Heart left ventricle (tissue), 16 donors: ENCODE data around the gene ACSL3. TPM values are rescaled to one million over a fixed set of nuclear protein-coding genes. Genes with fewer than 3 reads are reported as not detected.

Experiments used
- ATAC-seq, 4 donors: fragments of 200-7000 bp; cut with Tn5 transposase; one replicate each; pipeline ENCODE4 v1.9.1; 2020 to 2022; ENCODE audit warnings: moderate library complexity in 4 of 4, mild to moderate bottlenecking in 3 of 4, moderate number of reproducible peaks in 1 of 4
- DNase-seq, 5 donors: peaks; one replicate each; pipeline ENCODE4 v3.0.0-alpha.2; 2020
- H3K27ac ChIP-seq, 12 donors: fragments of 200-600 bp; sonication (generic) in 4 of 12; one replicate each; pipeline versions ENCODE4 v1.5.0 to v1.8.0; 2016 to 2022; ENCODE audit warnings: mild to moderate bottlenecking in 2 of 12
- H3K27me3 ChIP-seq, 9 donors: fragments of 200-600 bp; sonication (generic) in 2 of 9; one replicate each; pipeline versions ENCODE4 v1.5.1 to v1.8.0; 2016 to 2022; ENCODE audit warnings: mild to moderate bottlenecking in 3 of 9
- H3K36me3 ChIP-seq, 9 donors: fragments of 200-600 bp; sonication (generic) in 2 of 9; one replicate each; pipeline versions ENCODE4 v1.5.0 to v1.8.0; 2018 to 2022; ENCODE audit warnings: mild to moderate bottlenecking in 2 of 9
- H3K4me1 ChIP-seq, 12 donors: fragments of 200-600 bp; sonication (generic) in 4 of 12; one replicate each; pipeline versions ENCODE4 v1.5.0 to v1.8.0; 2016 to 2022; ENCODE audit warnings: mild to moderate bottlenecking in 3 of 12
- H3K4me3 ChIP-seq, 12 donors: fragments of 200-600 bp; sonication (generic) in 4 of 12; one replicate each; pipeline versions ENCODE4 v1.5.0 to v1.8.0; 2017 to 2022; ENCODE audit warnings: mild to moderate bottlenecking in 9 of 12, moderate library complexity in 4 of 12
- H3K9me3 ChIP-seq, 12 donors: fragments of 200-600 bp; sonication (generic) in 4 of 12; one replicate each; pipeline versions ENCODE4 v1.5.0 to v1.8.0; 2016 to 2022; ENCODE audit warnings: mild to moderate bottlenecking in 1 of 12
- CTCF ChIP-seq, 12 donors: fragments of 200-600 bp; sonication (generic) in 4 of 12; IDR thresholded peaks; one replicate each; pipeline versions ENCODE4 v1.5.0 to v1.8.0; 2018 to 2022; ENCODE audit warnings: antibody characterized with exemption in 12 of 12, mild to moderate bottlenecking in 5 of 12
- POLR2A ChIP-seq, 2 donors: fragments of 450-650 bp; IDR thresholded peaks; one replicate each; pipeline ENCODE4 v1.6.1; 2017; ENCODE audit warnings: antibody characterized with exemption in 2 of 2, mild to moderate bottlenecking in 2 of 2, moderate library complexity in 2 of 2
- WGBS, 4 donors: extraction: QIAGEN DNeasy Blood & Tissue Kit in 2 of 4; methylation state at CpG; one replicate each; pipeline versions ENCODE4 v1.1.5 to v1.1.7; 2013 to 2018; 5-methylcytosine and 5-hydroxymethylcytosine counted together
- intact Hi-C, 10 donors: fragments of 100-400 bp; cut with DNase I; formaldehyde crosslinking; loops; one replicate each; pipeline versions ENCODE4 v1.11.1 to v1.14.2; 2022
- polyA plus RNA-seq, 2 donors: library from polyadenylated mRNA; stranded (reverse); fragments of 200-250 nt; gene quantifications; one replicate each; pipeline ENCODE4 v1.2.3, GENCODE V29; 2013
- total RNA-seq, 9 donors: library from RNA; depleted of rRNA in 2 of 9; stranded (reverse); fragments of >200 nt in 2 of 9; fragmentation: NEBNext Ultra II Directional in 3 of 9; extraction: Animal tissue kit (Norgen Biotek cat#: 25700) in 3 of 9; gene quantifications; one replicate each; pipeline versions ENCODE4 v1.1.0 to v1.2.4, GENCODE V29; 2016 to 2023
- donor health status: ischemic (EF 13 %, LVEDD 7.1; RV severe dilation, severe dysfunction).
- donor health status: healthy with polysubstance abuse.
- donor health status: DM: no; HTN: yes; CAD: no.
- donor health status: DM: no; HTN: no; CAD: no.
- donor health status: ischemic (EF 25% LVEDD 6.9; RV normal size, moderate dysfunction).
- donor health status: ischemic (EF 25% LVEDD 5.7; RV mildly dilated, moderate dysfunction).
- donor health status: healthy.
- donor health status: DM: yes; HTN: yes; CAD: no.
- donor health status: ischemic (EF 35%, LVEDD 5.7; RV mildly dilated, moderate dysfunction).
- donor health status: nonischemic (EF 11% LVEDD 7.7; RV severe dilation, severe dysfunction).
- donor health status: DM: yes; HTN: yes; CAD: no.
- donor health status: PGD.
- donor health status: ischemic (EF 29% LVEDD 5.4; RV normal size, mild dysfunction).
- donor health status: nonischemic (EF 23%, LVEDD 6.1; RV moderate dilation, normal function).

ACSL3 gene
- total and polyA plus RNA-seq, 11 donors, result 12.0 to 56.8 (median 51.9) TPM

GRCh38 chr2:222939979-222940378 lies 79.1 kb downstream of the ACSL3 start:
- no peak for ATAC-seq
- intact Hi-C loops, result no loop called here

GRCh38 chr2:222941510-222942032 lies 80.7 kb downstream of the ACSL3 start:
- no peaks in the 10 kb centered on the region for H3K27me3 ChIP-seq
- WGBS, 4 donors, result 94 to 96% (median 95%) methylated on average over 7 of the region's 7 CpGs
- intact Hi-C loops, result no loop called here
- peaks cover 0 to 57% (median 16%) of the 10 kb centered on the region in 9 donors for H3K36me3 ChIP-seq
- no peak overlapping the region for H3K27ac ChIP-seq
- TF ChIP-seq POLR2A (IDR thresholded peaks at IDR 0.05), result no peak
- TF ChIP-seq CTCF (IDR thresholded peaks at IDR 0.05), result no peak
- no peak for DNase-seq
- H3K4me1 ChIP-seq, result peaks cover 0 to 7% (median 0%) of the 10 kb centered on the region in 12 donors
- peaks cover 0 to 26% (median 17%) of the 10 kb centered on the region in 12 donors for H3K9me3 ChIP-seq
- no peak for ATAC-seq
- H3K4me3 ChIP-seq, result no peak overlapping the region

More at GRCh38 chr2:222939979-222940378, 79.1 kb downstream of the ACSL3 start:
- H3K27me3 ChIP-seq, result no peaks in the 10 kb centered on the region
- no peak for DNase-seq
- peaks cover 0 to 3% (median 0%) of the 10 kb centered on the region in 12 donors for H3K4me1 ChIP-seq
- TF ChIP-seq POLR2A (IDR thresholded peaks at IDR 0.05) (no peak), CTCF (IDR thresholded peaks at IDR 0.05) (no peak)
- H3K9me3 ChIP-seq, result peaks cover 0 to 27% (median 17%) of the 10 kb centered on the region in 12 donors
- H3K4me3 ChIP-seq, result no peak overlapping the region
- H3K36me3 ChIP-seq, result peaks cover 0 to 73% (median 31%) of the 10 kb centered on the region in 9 donors
- WGBS, 4 donors, result 94 to 97% (median 95%) methylated on average over 2 of the region's 2 CpGs
- H3K27ac ChIP-seq, result no peak overlapping the region

GRCh38 chr2:222942561-222942960 lies 81.7 kb downstream of the ACSL3 start:
- no peaks in the 10 kb centered on the region for H3K27me3 ChIP-seq
- ATAC-seq (no peak), DNase-seq (no peak)
- no peak overlapping the region for H3K27ac ChIP-seq
- H3K4me3 ChIP-seq, result no peak overlapping the region
- peaks cover 0 to 19% (median 14%) of the 10 kb centered on the region in 12 donors for H3K9me3 ChIP-seq
- peaks cover 0 to 7% (median 0%) of the 10 kb centered on the region in 12 donors for H3K4me1 ChIP-seq
- TF ChIP-seq POLR2A (IDR thresholded peaks at IDR 0.05) (no peak), CTCF (IDR thresholded peaks at IDR 0.05) (no peak)
- 95 to 99% (median 97%) methylated on average over 3 of the region's 3 CpGs for WGBS, 4 donors
- intact Hi-C loops, result no loop called here
- H3K36me3 ChIP-seq, result peaks cover 0 to 47% (median 12%) of the 10 kb centered on the region in 9 donors

- Histone ChIP-seq H3K4me1 (peaks cover 0 to 7% (median 0%) of the 10 kb centered on the region in 12 donors), H3K27me3 (no peaks in the 10 kb centered on the region), H3K9me3 (peaks cover 0 to 14% (median 9%) of the 10 kb centered on the region in 12 donors), H3K4me3 (no peak overlapping the region), H3K27ac (no peak overlapping the region), H3K36me3 (peaks cover 0 to 43% (median 12%) of the 10 kb centered on the region in 9 donors)
- TF ChIP-seq POLR2A (IDR thresholded peaks at IDR 0.05), result no peak
- no peak for ATAC-seq
- WGBS, 4 donors, result 90 to 96% (median 93%) methylated on average over 1 of the region's 1 CpG
- intact Hi-C loops, result no loop called here
- DNase-seq, result no peak
Observed at GRCh38 chr2:222942977-222943376, 82.1 kb downstream of the ACSL3 start.
